Measurements from ENCODE around the gene THRAP3. TPM values are rescaled to one million over a fixed set of nuclear protein-coding genes. Genes with fewer than 3 reads are reported as not detected.
"Not testable (repeated sequence)": the region's sequence is repeated elsewhere in the genome, so short reads cannot be mapped to it uniquely, and the experiment has no call there.

Gene THRAP3
- total RNA-seq, 1 experiment from 2014 or later, result 55.7 TPM

- H3F3A ChIP-seq (ENCODE audit: low read length, unreplicated experiment), result no peaks in the 10 kb centered on the region
- no peak overlapping the region for H3K4me3 ChIP-seq (ENCODE audit: low read length)
- intact Hi-C loops (cut with micrococcal nuclease), result no loop called here
- H3K27ac ChIP-seq (ENCODE audit: low read length), result no peak overlapping the region
- CTCF ChIA-PET, result interaction anchor here (0.7 kb wide), 1 partner anchor 34 kb away, joined by 6 read pairs; the partner anchor contains the start of gene TRAPPC3
- DNase-seq, result no peak
- no peaks in the 10 kb centered on the region for H3K79me2 ChIP-seq (ENCODE audit: low read length)
- H3K27me3 ChIP-seq (ENCODE audit: low read length), result no peaks in the 10 kb centered on the region
- no peak for ATAC-seq
- H4K20me1 ChIP-seq (ENCODE audit: low read length), result no peaks in the 10 kb centered on the region
- POLR2A ChIA-PET (ENCODE audit: unreplicated experiment), result no interaction called here
- peaks cover 18% of the 10 kb centered on the region for H3K36me3 ChIP-seq (ENCODE audit: low read depth, low read length)
- no peak overlapping the region for H3K9ac ChIP-seq (ENCODE audit: low read length)
- H2AFZ ChIP-seq (ENCODE audit: low read length), result no peak overlapping the region
- no TSS peak for BruUV-seq (replicated peaks)
- peaks cover 7% of the 10 kb centered on the region; the same call in 1 of the 2 replicates for H3K4me1 ChIP-seq (ENCODE audit: insufficient read depth, low read length)
- no peaks in the 10 kb centered on the region for H3K9me2 ChIP-seq (replicated peaks; ENCODE audit: low read length)
- no peaks in the 10 kb centered on the region for H3K9me3 ChIP-seq (ENCODE audit: low read length)
- no peak for TF ChIP-seq EZH2phosphoT487 (IDR thresholded peaks at IDR 0.05; ENCODE audit: borderline replicate concordance, low read length)
- TF ChIP-seq CTCF (conservative IDR thresholded peaks at IDR 0.05; ENCODE audit: low read depth, low read length), result no peak
- no peak for TF ChIP-seq EZH2 (IDR thresholded peaks at IDR 0.05; ENCODE audit: low read length, unreplicated experiment)
- no peak overlapping the region for H3K4me2 ChIP-seq (ENCODE audit: low read length)
These were observed 40.9 kb upstream of the THRAP3 start for GRCh38 chr1:36183309-36183856.

GRCh38 chr1:36187800-36188593 is 36.2 kb upstream of the THRAP3 start:
- intact Hi-C loops (cut with micrococcal nuclease), result loop anchor here (1.0 kb wide), 4 partner anchors 29 to 97 kb away; partner anchors contain the start of gene TRAPPC3

DNA sequence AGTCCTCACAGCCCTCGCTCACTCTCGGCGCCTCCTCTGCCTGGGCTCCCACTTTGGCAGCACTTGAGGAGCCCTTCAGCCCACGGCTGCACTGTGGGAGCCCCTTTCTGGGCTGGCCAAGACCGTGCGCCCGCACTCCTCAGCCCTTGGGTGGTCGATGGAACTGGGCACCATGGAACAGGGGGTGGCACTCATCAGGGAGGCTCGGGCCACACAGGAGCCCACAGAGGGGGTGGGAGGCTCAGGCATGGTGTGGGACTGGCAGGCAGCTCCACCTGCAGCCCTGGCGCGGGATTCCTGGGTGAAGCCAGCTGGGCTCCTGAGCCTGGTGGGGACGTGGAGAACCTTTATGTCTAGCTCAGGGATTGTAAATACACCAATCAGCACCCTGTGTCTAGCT is 27.4 kb upstream of the THRAP3 start:
- ATAC-seq; H4K20me1 ChIP-seq (ENCODE audit: low read length); H3K27me3 ChIP-seq (ENCODE audit: low read length); BruUV-seq (replicated peaks); DNase-seq; H3K36me3 ChIP-seq (ENCODE audit: low read depth, low read length); POLR2A ChIA-PET (ENCODE audit: unreplicated experiment); intact Hi-C loops (cut with micrococcal nuclease); H3F3A ChIP-seq (ENCODE audit: low read length, unreplicated experiment); H3K9me3 ChIP-seq (ENCODE audit: low read length); H3K4me3 ChIP-seq (ENCODE audit: low read length); H3K9me2 ChIP-seq (replicated peaks; ENCODE audit: low read length); H3K27ac ChIP-seq (ENCODE audit: low read length); H2AFZ ChIP-seq (ENCODE audit: low read length); H3K9ac ChIP-seq (ENCODE audit: low read length); H3K4me2 ChIP-seq (ENCODE audit: low read length); H3K79me2 ChIP-seq (ENCODE audit: low read length): not testable (repeated sequence)
- peaks cover 13% of the 10 kb centered on the region; the same call in 1 of the 2 replicates for H3K4me1 ChIP-seq (ENCODE audit: insufficient read depth, low read length)
- CTCF ChIA-PET, result interaction anchor here (0.6 kb wide), 1 partner anchor 8 kb away, joined by 3 read pairs; no protein-coding TSS in a partner anchor

More at GRCh38 chr1:36187800-36188593, 36.2 kb upstream of the THRAP3 start:
- Histone ChIP-seq H3K9me3 (ENCODE audit: low read length) (no peaks in the 10 kb centered on the region), H3F3A (ENCODE audit: low read length, unreplicated experiment) (no peaks in the 10 kb centered on the region), H3K27me3 (ENCODE audit: low read length) (no peaks in the 10 kb centered on the region), H3K27ac (ENCODE audit: low read length) (peak overlapping the region; percentile 36), H3K79me2 (ENCODE audit: low read length) (no peaks in the 10 kb centered on the region), H3K4me3 (ENCODE audit: low read length) (no peak overlapping the region), H3K9ac (ENCODE audit: low read length) (0 out of 2 replicates have a peak overlapping the region, but pooled peaks have one; percentile 3), H2AFZ (ENCODE audit: low read length) (peak overlapping the region; percentile 65), H3K4me2 (ENCODE audit: low read length) (peak overlapping the region; percentile 31), H3K36me3 (ENCODE audit: low read depth, low read length) (no peaks in the 10 kb centered on the region), H3K4me1 (ENCODE audit: insufficient read depth, low read length) (peaks cover 7% of the 10 kb centered on the region; the same call in 1 of the 2 replicates), H4K20me1 (ENCODE audit: low read length) (no peaks in the 10 kb centered on the region), H3K9me2 (replicated peaks; ENCODE audit: low read length) (no peaks in the 10 kb centered on the region)
- peak; percentile 97 for ATAC-seq
- POLR2A ChIA-PET (ENCODE audit: unreplicated experiment), result interaction anchor here (0.6 to 0.7 kb wide), 3 partner anchors 38 to 257 kb away, joined by 3 to 4 read pairs (median 3); partner anchors contain the start of gene TRAPPC3
- BruUV-seq (replicated peaks), result no TSS peak
- CTCF ChIA-PET, result interaction anchor here (0.6 to 2.0 kb wide), 6 partner anchors 28 to 103 kb away, joined by 3 to 31 read pairs (median 4); partner anchors contain the start of gene TRAPPC3
- TF ChIP-seq CTCF (conservative IDR thresholded peaks at IDR 0.05; ENCODE audit: low read depth, low read length), result peak; percentile 94
- TF ChIP-seq EZH2 (IDR thresholded peaks at IDR 0.05; ENCODE audit: low read length, unreplicated experiment), result no peak
- DNase-seq, result peak; percentile 91

Measured in PC-3 (cell line).